ENCODE measurements around the gene TRIM31.

The TRIM31 gene

GRCh38 chr6:30155520-30156261 is 42.8 kb upstream of the TRIM31 start:
- no peaks in the 10 kb centered on the region for H3K36me3 ChIP-seq (replicated peaks)
- TF ChIP-seq CTCF (IDR thresholded peaks at IDR 0.05; ENCODE audit: low read depth, low read length, missing control alignments) = no peak
- in situ Hi-C loops (cut with HindIII; ENCODE audit: low pct_ligation_motif_present, low sequenced_read_pairs) = no loop called here
- DNase-seq = no peak
- no peak overlapping the region for H3K4me3 ChIP-seq (ENCODE audit: low read depth, low read length)
- H3K27me3 ChIP-seq (replicated peaks) = no peaks in the 10 kb centered on the region
- H3K27ac ChIP-seq = no peak overlapping the region

- Histone ChIP-seq H3K36me3 (replicated peaks) (no peaks in the 10 kb centered on the region), H3K4me3 (ENCODE audit: low read depth, low read length) (no peak overlapping the region), H3K27ac (no peak overlapping the region), H3K27me3 (replicated peaks) (no peaks in the 10 kb centered on the region)
- DNase-seq = peak; percentile 32
- TF ChIP-seq CTCF (IDR thresholded peaks at IDR 0.05; ENCODE audit: low read depth, low read length, missing control alignments) = no peak
- in situ Hi-C loops (cut with HindIII; ENCODE audit: low pct_ligation_motif_present, low sequenced_read_pairs) = no loop called here
Measured at GRCh38 chr6:30154709-30155519, 42.0 kb upstream of the TRIM31 start.

- no peak overlapping the region for H3K4me3 ChIP-seq (ENCODE audit: low read depth, low read length)
- TF ChIP-seq CTCF (IDR thresholded peaks at IDR 0.05; ENCODE audit: low read depth, low read length, missing control alignments) = no peak
- no peak overlapping the region for H3K27ac ChIP-seq
- in situ Hi-C loops (cut with HindIII; ENCODE audit: low pct_ligation_motif_present, low sequenced_read_pairs) = no loop called here
- H3K27me3 ChIP-seq (replicated peaks) = no peaks in the 10 kb centered on the region
- no peak for DNase-seq
- H3K36me3 ChIP-seq (replicated peaks) = no peaks in the 10 kb centered on the region
Measured at GRCh38 chr6:30154061-30154460, 41.2 kb upstream of the TRIM31 start.

- Histone ChIP-seq H3K27ac (no peak overlapping the region), H3K4me3 (ENCODE audit: low read depth, low read length) (no peak overlapping the region), H3K27me3 (replicated peaks) (no peaks in the 10 kb centered on the region), H3K36me3 (replicated peaks) (no peaks in the 10 kb centered on the region)
- no peak for DNase-seq
- TF ChIP-seq CTCF (IDR thresholded peaks at IDR 0.05; ENCODE audit: low read depth, low read length, missing control alignments) = no peak
- in situ Hi-C loops (cut with HindIII; ENCODE audit: low pct_ligation_motif_present, low sequenced_read_pairs) = no loop called here
Measured at GRCh38 chr6:30152910-30153610, 40.2 kb upstream of the TRIM31 start.

GRCh38 chr6:30152016-30152673 is 39.3 kb upstream of the TRIM31 start:
- H3K27me3 ChIP-seq (replicated peaks) = no peaks in the 10 kb centered on the region
- in situ Hi-C loops (cut with HindIII; ENCODE audit: low pct_ligation_motif_present, low sequenced_read_pairs) = no loop called here
- no peak overlapping the region for H3K4me3 ChIP-seq (ENCODE audit: low read depth, low read length)
- no peaks in the 10 kb centered on the region for H3K36me3 ChIP-seq (replicated peaks)
- no peak overlapping the region for H3K27ac ChIP-seq
- DNase-seq = no peak
- TF ChIP-seq CTCF (IDR thresholded peaks at IDR 0.05; ENCODE audit: low read depth, low read length, missing control alignments) = no peak

Data from brain microvascular endothelial cell (primary cell).